GM12874 (cell line): Measurements from ENCODE around the gene TOM1L2.

Experiments
- TF ChIP-seq, protein P1 (sequence below): IDR thresholded peaks from 2 replicates; pipeline ENCODE4 v1.5.1; 2011; ENCODE audit warnings: low read depth, mild to moderate bottlenecking, control low read depth, low read length, moderate library complexity; ENCODE audit not compliant: insufficient read depth

Gene TOM1L2

DNA sequence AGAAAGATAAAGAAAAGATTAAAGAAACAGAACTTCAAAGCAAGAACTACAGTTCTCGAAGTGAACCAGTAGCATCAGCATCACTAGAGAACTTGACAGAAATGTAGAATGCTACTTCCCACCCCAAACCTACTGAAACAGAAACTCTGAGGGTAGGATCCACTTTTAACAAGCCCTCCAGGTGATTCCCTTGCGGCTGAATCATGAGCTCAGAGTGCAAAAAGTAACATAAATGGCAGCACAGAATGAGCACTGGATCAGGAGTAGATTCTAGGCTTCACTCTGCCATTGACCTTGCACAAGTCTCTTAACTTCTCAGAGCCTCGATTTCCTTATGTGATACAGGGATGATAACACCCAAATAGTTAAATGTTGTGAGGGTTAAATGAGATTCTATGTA, 5.8 kb downstream of the TOM1L2 start:
- TF ChIP-seq, protein P1, sequence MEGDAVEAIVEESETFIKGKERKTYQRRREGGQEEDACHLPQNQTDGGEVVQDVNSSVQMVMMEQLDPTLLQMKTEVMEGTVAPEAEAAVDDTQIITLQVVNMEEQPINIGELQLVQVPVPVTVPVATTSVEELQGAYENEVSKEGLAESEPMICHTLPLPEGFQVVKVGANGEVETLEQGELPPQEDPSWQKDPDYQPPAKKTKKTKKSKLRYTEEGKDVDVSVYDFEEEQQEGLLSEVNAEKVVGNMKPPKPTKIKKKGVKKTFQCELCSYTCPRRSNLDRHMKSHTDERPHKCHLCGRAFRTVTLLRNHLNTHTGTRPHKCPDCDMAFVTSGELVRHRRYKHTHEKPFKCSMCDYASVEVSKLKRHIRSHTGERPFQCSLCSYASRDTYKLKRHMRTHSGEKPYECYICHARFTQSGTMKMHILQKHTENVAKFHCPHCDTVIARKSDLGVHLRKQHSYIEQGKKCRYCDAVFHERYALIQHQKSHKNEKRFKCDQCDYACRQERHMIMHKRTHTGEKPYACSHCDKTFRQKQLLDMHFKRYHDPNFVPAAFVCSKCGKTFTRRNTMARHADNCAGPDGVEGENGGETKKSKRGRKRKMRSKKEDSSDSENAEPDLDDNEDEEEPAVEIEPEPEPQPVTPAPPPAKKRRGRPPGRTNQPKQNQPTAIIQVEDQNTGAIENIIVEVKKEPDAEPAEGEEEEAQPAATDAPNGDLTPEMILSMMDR, result no peak

DNA sequence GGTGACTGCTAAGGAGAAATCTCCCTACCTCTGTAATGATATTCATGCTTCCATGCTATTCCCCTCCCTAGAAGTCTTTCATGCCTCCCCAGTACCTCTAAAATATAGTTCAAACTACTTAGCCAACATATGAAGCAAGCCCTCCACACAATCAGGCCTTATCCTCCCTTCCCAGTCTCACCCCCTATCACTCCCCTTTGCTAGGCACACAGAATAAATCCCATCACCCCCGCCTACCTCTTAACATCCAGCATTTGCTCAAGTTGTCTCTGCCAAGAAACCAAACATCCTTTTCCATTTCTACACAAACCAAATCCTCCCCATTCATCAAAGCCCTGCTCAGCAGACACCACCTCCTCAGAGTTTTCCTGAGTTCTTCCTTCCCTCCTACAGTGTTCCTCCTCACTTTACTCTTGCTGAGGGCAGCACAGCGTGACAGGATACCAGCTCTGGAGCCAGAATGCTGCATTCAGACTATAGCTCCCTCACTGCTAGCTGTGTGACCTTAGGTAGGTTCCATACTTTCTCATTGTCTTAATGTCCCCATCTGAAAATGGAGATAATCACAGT, 7.0 kb downstream of the TOM1L2 start:
- TF ChIP-seq, protein P1, result no peak

DNA sequence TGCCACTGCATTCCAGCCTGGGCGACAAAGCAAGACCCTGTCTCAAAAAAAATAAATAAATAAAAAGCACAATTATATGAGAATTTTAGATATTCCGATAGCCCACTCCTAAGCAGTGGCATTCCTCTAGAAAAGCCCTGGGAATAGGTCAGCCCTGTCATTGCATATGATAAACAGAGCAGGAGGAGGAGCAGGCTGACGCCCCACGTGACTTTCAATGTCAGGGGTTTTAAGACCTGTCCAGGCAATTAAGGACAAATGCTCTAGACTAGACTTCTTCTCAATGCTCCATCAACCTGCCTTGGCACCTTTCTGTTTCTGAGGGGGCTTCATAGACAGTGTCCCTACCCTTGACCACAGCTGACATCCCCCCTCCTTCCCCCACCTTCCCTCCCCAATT, 7.5 kb downstream of the TOM1L2 start:
- TF ChIP-seq, protein P1, result no peak

DNA sequence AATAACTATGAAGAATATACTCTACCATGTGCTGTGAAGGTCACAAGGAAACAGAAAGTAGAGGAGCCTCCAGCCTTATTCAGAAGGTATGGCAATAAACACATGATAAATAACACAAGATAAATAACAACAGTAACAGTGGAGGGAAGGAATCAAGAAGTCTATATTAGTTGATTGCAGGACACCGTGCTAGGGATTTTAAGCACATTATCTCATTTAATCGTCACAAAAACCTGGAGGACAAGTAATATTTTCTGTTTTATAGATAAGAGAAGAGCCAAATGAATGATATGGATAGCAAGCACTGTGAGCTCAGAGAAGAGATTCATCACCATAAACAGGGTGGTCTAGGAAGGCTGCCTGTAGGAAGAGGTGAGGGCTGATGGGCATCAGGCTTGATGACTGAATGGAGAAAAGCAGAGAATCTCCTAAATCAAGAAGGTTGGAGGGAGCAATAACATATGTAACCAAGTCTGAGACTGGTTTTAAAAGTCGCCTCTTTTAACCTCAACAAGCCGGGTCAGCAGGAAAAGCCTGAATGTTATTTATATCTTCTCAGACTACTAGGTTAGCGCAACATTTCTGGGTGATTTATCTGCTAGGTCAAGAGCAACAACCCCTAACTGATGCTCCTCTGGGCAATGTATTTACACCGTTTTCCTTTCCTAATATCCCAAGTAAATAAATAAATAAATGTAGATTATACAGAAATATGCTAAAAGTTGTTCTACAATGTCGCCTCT, 8.3 kb downstream of the TOM1L2 start:
- TF ChIP-seq, protein P1, result no peak

DNA sequence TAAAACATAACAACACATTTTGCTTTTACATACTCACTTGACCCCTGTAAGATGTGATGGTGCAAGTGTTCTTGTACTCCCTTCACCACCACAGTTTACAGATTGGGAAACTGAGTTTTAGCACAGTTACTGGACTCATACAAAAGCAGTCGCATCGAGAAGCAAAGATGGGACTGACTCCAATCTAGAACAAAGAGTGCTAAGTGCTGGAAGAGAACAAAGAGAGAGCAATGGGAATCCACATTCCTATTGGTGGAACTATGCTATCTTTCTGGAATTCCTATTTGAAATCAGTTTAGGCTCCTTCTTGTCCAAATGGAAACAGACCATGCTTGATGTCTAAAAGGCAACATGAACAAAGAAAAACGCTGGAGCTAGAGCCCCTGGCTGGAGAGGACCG, 9.1 kb downstream of the TOM1L2 start:
- TF ChIP-seq, protein P1, result no peak

DNA sequence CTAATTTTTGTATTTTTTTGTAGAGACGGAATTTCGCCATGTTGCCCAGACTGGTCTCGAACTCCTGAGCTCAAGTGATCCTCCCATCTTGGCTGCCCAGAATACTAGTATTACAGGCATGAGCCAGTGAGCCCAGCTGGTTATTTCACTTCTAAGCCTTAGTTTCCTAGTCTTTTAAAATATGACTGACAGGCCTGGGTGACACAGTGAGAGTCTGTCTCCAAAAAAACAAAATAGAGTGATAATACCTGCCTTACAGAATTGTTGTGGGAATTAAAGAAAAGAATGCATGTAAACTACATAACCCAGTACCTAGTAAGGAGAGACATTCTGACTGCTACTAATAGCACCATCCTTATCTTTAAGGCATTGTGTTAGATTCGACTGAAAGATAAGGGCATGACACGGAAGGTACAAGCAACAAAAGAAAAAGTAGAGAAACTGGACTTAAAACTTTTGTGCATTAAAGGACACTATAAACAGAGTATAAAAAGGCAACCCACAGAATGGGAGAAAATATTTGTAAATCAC, 11.6 kb downstream of the TOM1L2 start:
- TF ChIP-seq, protein P1, result no peak

DNA sequence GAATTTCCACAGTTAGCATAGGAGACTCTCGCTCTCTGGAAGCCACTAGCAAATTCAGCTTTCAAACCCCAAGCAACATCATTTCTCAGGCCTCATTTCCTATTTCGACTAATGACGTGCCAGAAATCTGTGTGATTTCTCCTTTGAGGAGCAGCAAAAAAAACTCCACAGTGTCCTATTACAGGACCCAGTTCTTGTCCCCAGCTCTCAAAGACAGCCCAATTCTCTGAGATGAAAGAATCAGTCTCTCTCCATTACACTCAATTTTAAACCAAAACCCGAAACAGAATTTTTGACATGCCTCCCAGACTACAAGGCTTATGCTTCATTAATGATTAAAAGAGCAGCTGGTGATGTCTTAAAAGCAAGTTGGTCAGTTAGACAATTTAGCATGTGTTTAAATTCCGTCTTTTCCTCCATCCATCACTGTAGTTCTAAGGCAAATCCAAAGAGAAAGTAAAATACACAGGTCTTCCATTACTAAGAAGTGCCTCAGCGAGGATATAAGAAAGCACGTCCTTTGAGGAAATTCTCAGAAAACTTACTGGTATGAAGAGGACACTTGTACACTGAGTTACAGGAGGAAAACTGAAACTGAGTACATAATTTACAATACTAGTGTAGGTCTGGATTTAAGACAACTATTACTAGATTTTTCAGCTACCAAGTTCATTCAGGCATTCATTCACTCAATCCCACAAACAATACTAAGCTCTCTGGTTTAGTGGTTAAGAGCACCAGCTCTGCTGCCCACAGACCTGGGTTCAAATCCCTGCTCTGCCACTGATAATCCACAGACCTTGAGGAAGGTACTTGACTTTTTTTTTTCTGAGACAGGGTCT, 12.5 kb downstream of the TOM1L2 start:
- TF ChIP-seq, protein P1, result no peak
